M059J (cell line): ENCODE measurements around the gene MEGF9. TPM values are rescaled to one million over a fixed set of nuclear protein-coding genes. Genes with fewer than 3 reads are reported as not detected.
"Not testable (repeated sequence)": the region's sequence is repeated elsewhere in the genome, so short reads cannot be mapped to it uniquely, and the experiment has no call there.

Source experiments
- DNase-seq: peaks from one replicate; pipeline ENCODE4 v3.0.0-alpha.2; 2012; ENCODE audit warnings: low read depth
- total RNA-seq: library from RNA; depleted of rRNA; stranded (reverse); fragments of >200 nt; shearing (Covaris generic); gene quantifications from 2 replicates; pipeline ENCODE4 v1.2.3, GENCODE V29; 2014

Gene MEGF9
- total RNA-seq, 1 experiment from 2014 or later = 15.0 TPM

GRCh38 chr9:120659676-120660075, 54.6 kb downstream of the MEGF9 start:
- no peak for DNase-seq

- DNase-seq = no peak
Observed at GRCh38 chr9:120659209-120659608, 55.1 kb downstream of the MEGF9 start.

GRCh38 chr9:120655005-120655622, 59.2 kb downstream of the MEGF9 start:
- peak; percentile 78 for DNase-seq

- peak; percentile 6 for DNase-seq
Observed at GRCh38 chr9:120654272-120654671, 60.0 kb downstream of the MEGF9 start.

GRCh38 chr9:120653762-120654161, 60.5 kb downstream of the MEGF9 start:
- DNase-seq = no peak

GRCh38 chr9:120652934-120653333, 61.3 kb downstream of the MEGF9 start:
- no peak for DNase-seq

GRCh38 chr9:120650352-120650751, 63.9 kb downstream of the MEGF9 start:
- no peak for DNase-seq

- no peak for DNase-seq
Observed at GRCh38 chr9:120648581-120649197, 65.6 kb downstream of the MEGF9 start.

GRCh38 chr9:120646948-120647347, 67.3 kb downstream of the MEGF9 start:
- DNase-seq = no peak

GRCh38 chr9:120645760-120646159, 68.5 kb downstream of the MEGF9 start:
- DNase-seq = no peak

- DNase-seq = no peak
Observed at GRCh38 chr9:120643061-120643460, 71.2 kb downstream of the MEGF9 start.

GRCh38 chr9:120642129-120642770, 72.0 kb downstream of the MEGF9 start:
- DNase-seq = no peak

GRCh38 chr9:120640874-120641273, 73.4 kb downstream of the MEGF9 start:
- DNase-seq = not testable (repeated sequence)

GRCh38 chr9:120640380-120640779, 73.9 kb downstream of the MEGF9 start:
- no peak for DNase-seq

GRCh38 chr9:120637919-120638318, 76.4 kb downstream of the MEGF9 start:
- no peak for DNase-seq

- no peak for DNase-seq
Observed at GRCh38 chr9:120636194-120636957, 77.9 kb downstream of the MEGF9 start.

- no peak for DNase-seq
Observed at GRCh38 chr9:120635011-120635410, 79.3 kb downstream of the MEGF9 start.

GRCh38 chr9:120630333-120630732, 83.9 kb downstream of the MEGF9 start:
- no peak for DNase-seq

GRCh38 chr9:120628925-120629497, 85.3 kb downstream of the MEGF9 start:
- peak; percentile 85 for DNase-seq

- DNase-seq = no peak
Observed at GRCh38 chr9:120628207-120628924, 85.9 kb downstream of the MEGF9 start.

GRCh38 chr9:120627073-120627472, 87.2 kb downstream of the MEGF9 start:
- DNase-seq = no peak
